Adipose tissue (tissue), 3 donors: ENCODE results near the gene HOXA13. TPM values are rescaled to one million over a fixed set of nuclear protein-coding genes. Genes with fewer than 3 reads are reported as not detected.

Source experiments
- H3K27ac ChIP-seq: one replicate; pipeline ENCODE4 v1.5.1; 2013; ENCODE audit warnings: low read depth, low read length
- WGBS, 3 donors: extraction: QIAGEN DNeasy Blood & Tissue Kit; methylation state at CpG; one replicate each; pipeline ENCODE4 v1.1.7; 2013; 5-methylcytosine and 5-hydroxymethylcytosine counted together
- polyA plus RNA-seq, 3 donors: library from polyadenylated mRNA; stranded (reverse); fragments of 200-250 nt; gene quantifications; one replicate each; pipeline ENCODE4 v1.2.3, GENCODE V29; 2013
- donor health status: healthy with polysubstance abuse.
- donor health status: Bipolar disorder and iron deficiency.
- donor health status: healthy.

The HOXA13 gene
- polyA plus RNA-seq, 3 donors: 0.03 to 0.37 TPM; not detected in 1

GRCh38 chr7:27166531-27167505, 33.1 kb downstream of the HOXA13 start:
- 13 to 31% (median 19%) methylated on average over 50 of the region's 50 CpGs for WGBS, 3 donors
- H3K27ac ChIP-seq: no peak overlapping the region

- no peak overlapping the region for H3K27ac ChIP-seq
Measured at GRCh38 chr7:27165996-27166530, 33.8 kb downstream of the HOXA13 start.

GRCh38 chr7:27165089-27165995, 34.5 kb downstream of the HOXA13 start, which contains the start of gene HOXA9:
HOXA9 (minus strand) TSS chr7:27165537; CDS start chr7:27165457, 80 bp downstream.
- 2 to 5% (median 5%) methylated on average over 75 to 82 of the region's 82 CpGs for WGBS, 3 donors
- H3K27ac ChIP-seq: no peak within 1 kb of the TSS

More at GRCh38 chr7:27165996-27166530, 33.8 kb downstream of the HOXA13 start:
- WGBS, 3 donors: 5 to 12% (median 11%) methylated on average over 42 to 46 of the region's 46 CpGs

GRCh38 chr7:27164367-27165088, 35.4 kb downstream of the HOXA13 start:
- no peak overlapping the region for H3K27ac ChIP-seq

GRCh38 chr7:27164045-27164366, 35.9 kb downstream of the HOXA13 start:
- no peak overlapping the region for H3K27ac ChIP-seq
- 20 to 39% (median 25%) methylated on average over 12 of the region's 12 CpGs for WGBS, 3 donors

More at GRCh38 chr7:27164367-27165088, 35.4 kb downstream of the HOXA13 start:
- WGBS, 3 donors: 5 to 11% (median 10%) methylated on average over 46 to 47 of the region's 47 CpGs

- WGBS, 3 donors: 41 to 50% (median 41%) methylated on average over 24 of the region's 24 CpGs
- no peak overlapping the region for H3K27ac ChIP-seq
Measured at GRCh38 chr7:27163288-27164044, 36.4 kb downstream of the HOXA13 start.

GRCh38 chr7:27162561-27163287, 37.2 kb downstream of the HOXA13 start:
- 53 to 69% (median 61%) methylated on average over 7 of the region's 7 CpGs for WGBS, 3 donors
- H3K27ac ChIP-seq: no peak overlapping the region

GRCh38 chr7:27161721-27162560, 38.0 kb downstream of the HOXA13 start:
- WGBS, 3 donors: 33 to 44% (median 38%) methylated on average over 27 to 30 of the region's 30 CpGs
- H3K27ac ChIP-seq: no peak overlapping the region

GRCh38 chr7:27161214-27161720, 38.6 kb downstream of the HOXA13 start:
- H3K27ac ChIP-seq: no peak overlapping the region
- 8 to 12% (median 9%) methylated on average over 25 to 27 of the region's 27 CpGs for WGBS, 3 donors

- 1 to 2% (median 2%) methylated on average over 53 to 54 of the region's 54 CpGs for WGBS, 3 donors
- no peak overlapping the region for H3K27ac ChIP-seq
Measured at GRCh38 chr7:27160546-27161213, 39.2 kb downstream of the HOXA13 start.

GRCh38 chr7:27160145-27160545, 39.7 kb downstream of the HOXA13 start:
- H3K27ac ChIP-seq: no peak overlapping the region
- 27 to 42% (median 35%) methylated on average over 23 of the region's 23 CpGs for WGBS, 3 donors

- H3K27ac ChIP-seq: no peak overlapping the region
Measured at GRCh38 chr7:27159266-27160144, 40.4 kb downstream of the HOXA13 start.

GRCh38 chr7:27158436-27159265, 41.2 kb downstream of the HOXA13 start:
- 26 to 53% (median 45%) methylated on average over 35 of the region's 35 CpGs for WGBS, 3 donors

More at GRCh38 chr7:27159266-27160144, 40.4 kb downstream of the HOXA13 start:
- WGBS, 3 donors: 44 to 58% (median 55%) methylated on average over 27 of the region's 27 CpGs

More at GRCh38 chr7:27158436-27159265, 41.2 kb downstream of the HOXA13 start:
- no peak overlapping the region for H3K27ac ChIP-seq
